MM.1S (cell line): Measurements from ENCODE around the gene ST3GAL3.

Experiments used
- EZH2phosphoT487 ChIP-seq: fragments of 300-600 bp; sonication (generic); IDR thresholded peaks from 2 replicates; pipeline ENCODE4 v1.6.1; 2018; ENCODE audit warnings: antibody characterized with exemption, low read length
- TF ChIP-seq, protein P1 (sequence below): fragments of 300-600 bp; sonication (generic); IDR thresholded peaks from 2 replicates; pipeline ENCODE4 v1.5.1; 2016; ENCODE audit warnings: antibody characterized with exemption, low read length, mixed read lengths

DNA sequence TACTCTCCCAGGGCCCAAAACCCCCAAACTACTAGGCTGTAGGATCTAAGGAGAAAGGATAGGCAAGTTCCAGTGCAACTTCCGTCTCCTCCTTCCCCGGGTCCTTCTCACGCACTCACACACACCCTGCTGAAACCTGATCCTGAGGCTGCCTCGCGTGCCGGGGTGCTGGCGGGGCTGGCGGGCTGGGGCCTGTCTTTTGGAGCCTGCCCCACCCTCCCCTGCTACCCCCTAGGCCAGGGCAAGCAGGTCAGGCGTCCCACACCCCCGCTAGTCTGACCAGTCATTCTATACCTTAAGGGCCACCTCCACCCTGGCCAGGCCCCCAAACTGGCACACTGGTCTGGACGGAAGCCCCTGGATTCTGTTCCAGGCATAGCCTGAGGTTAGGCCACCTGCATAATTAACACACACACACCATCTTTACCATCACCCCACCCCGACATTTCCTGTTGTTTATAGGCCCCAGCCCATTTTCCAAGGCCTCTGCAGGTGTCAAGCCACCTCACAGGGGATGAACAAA lies 178.0 kb downstream of the ST3GAL3 start:
- TF ChIP-seq, protein P1, sequence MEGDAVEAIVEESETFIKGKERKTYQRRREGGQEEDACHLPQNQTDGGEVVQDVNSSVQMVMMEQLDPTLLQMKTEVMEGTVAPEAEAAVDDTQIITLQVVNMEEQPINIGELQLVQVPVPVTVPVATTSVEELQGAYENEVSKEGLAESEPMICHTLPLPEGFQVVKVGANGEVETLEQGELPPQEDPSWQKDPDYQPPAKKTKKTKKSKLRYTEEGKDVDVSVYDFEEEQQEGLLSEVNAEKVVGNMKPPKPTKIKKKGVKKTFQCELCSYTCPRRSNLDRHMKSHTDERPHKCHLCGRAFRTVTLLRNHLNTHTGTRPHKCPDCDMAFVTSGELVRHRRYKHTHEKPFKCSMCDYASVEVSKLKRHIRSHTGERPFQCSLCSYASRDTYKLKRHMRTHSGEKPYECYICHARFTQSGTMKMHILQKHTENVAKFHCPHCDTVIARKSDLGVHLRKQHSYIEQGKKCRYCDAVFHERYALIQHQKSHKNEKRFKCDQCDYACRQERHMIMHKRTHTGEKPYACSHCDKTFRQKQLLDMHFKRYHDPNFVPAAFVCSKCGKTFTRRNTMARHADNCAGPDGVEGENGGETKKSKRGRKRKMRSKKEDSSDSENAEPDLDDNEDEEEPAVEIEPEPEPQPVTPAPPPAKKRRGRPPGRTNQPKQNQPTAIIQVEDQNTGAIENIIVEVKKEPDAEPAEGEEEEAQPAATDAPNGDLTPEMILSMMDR, result no peak
- no peak for TF ChIP-seq EZH2phosphoT487
